ENCODE measurements around the gene VPS26C.

VPS26C gene

GRCh38 chr21:37226041-37226920 is 40.9 kb downstream of the VPS26C start:
- TF ChIP-seq GATA3 (IDR thresholded peaks at IDR 0.05; ENCODE audit: low read depth, low read length) (no peak), GATA2 (IDR thresholded peaks at IDR 0.05; ENCODE audit: low read depth, low read length) (no peak)

DNA sequence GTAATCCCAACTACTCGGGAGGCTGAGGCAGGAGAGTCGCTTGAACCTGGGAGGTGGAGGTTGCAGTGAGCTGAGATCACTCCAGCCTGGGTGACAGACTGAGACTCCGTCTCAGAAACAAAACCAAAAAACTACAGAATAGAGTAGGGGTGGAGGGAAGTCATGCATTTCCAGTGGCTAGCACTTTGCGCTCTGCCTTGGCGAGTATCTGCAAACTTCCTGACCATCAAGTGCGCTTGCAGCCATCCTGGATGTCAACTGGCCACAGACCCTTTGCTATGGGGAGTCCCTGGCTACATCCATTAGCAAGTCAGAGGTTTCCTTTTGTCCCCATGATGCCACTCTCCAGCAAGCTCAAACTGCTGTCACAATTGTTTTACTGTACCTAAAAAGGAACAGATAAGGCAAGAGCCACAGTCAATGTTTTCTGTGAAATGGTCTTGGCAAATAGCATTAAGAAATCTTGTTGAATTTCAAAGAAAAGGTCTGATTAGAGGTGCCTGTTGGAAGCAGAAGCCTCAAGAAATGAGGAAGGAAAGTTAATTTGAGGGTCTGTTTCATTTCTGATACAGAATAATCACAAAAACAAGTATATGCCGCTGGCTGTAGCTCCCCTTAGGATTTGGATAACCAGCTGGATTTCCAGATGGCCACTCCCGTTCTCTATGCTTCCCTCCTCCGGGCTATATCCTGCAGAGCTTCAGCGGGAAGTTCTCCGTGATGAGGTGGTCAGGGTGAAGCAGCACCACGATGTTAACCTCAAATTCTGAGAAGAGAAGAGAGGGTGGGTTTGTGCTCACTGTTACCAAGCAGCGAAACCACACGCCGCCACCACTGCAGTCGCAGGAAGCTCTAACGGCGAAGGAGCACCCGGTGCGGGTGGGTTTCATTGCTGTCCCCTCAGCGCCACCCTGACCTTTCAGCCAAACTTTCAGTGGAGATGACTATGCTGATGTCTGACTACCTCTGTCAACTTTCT is 42.0 kb downstream of the VPS26C start:
- TF ChIP-seq GATA3 (IDR thresholded peaks at IDR 0.05; ENCODE audit: low read depth, low read length) (no peak), GATA2 (IDR thresholded peaks at IDR 0.05; ENCODE audit: low read depth, low read length) (no peak)

- TF ChIP-seq GATA3 (IDR thresholded peaks at IDR 0.05; ENCODE audit: low read depth, low read length) (no peak), GATA2 (IDR thresholded peaks at IDR 0.05; ENCODE audit: low read depth, low read length) (no peak)
Observed at GRCh38 chr21:37223804-37224345, 43.3 kb downstream of the VPS26C start.

- TF ChIP-seq GATA3 (IDR thresholded peaks at IDR 0.05; ENCODE audit: low read depth, low read length) (no peak), GATA2 (IDR thresholded peaks at IDR 0.05; ENCODE audit: low read depth, low read length) (no peak)
Observed at GRCh38 chr21:37220981-37221664, 46.0 kb downstream of the VPS26C start.

GRCh38 chr21:37220433-37220980 is 46.6 kb downstream of the VPS26C start:
- no peak for TF ChIP-seq GATA2 (IDR thresholded peaks at IDR 0.05; ENCODE audit: low read depth, low read length)
- no peak for TF ChIP-seq GATA3 (IDR thresholded peaks at IDR 0.05; ENCODE audit: low read depth, low read length)

DNA sequence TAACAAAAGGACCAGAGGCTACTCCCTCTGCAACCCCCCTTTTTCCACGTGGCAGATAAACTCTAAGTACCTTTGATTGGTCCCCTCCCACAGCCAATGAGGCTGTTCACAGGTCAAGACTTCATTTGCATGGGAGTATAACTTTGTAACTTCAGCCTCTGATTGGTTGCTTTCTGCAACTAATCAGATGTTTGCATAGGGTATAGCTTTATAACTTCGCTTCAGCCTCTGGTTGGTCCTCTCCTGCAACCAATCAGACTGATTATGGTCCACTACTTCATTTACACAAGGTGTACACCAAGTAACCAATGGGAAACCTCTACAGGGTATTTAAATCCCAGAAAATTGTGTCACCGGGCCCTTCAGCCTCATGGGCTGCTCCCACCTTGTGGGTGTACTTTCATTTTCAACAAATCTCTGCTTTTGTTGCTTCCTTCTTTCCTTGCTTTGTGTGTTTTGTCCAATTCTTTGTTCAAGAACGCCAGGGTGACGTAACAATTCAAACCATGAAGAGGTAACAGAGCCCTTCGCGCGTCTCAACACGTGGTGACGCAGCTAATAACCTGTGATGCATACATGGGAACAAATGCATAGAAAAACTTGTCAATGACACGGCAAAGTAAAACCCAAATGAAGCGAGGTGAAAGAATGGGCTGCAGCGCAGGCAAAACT is 47.2 kb downstream of the VPS26C start:
- TF ChIP-seq GATA2 (IDR thresholded peaks at IDR 0.05; ENCODE audit: low read depth, low read length) (no peak), GATA3 (IDR thresholded peaks at IDR 0.05; ENCODE audit: low read depth, low read length) (no peak)

- TF ChIP-seq GATA2 (IDR thresholded peaks at IDR 0.05; ENCODE audit: low read depth, low read length): no peak
- no peak for TF ChIP-seq GATA3 (IDR thresholded peaks at IDR 0.05; ENCODE audit: low read depth, low read length)
Observed at GRCh38 chr21:37214952-37215351, 52.2 kb downstream of the VPS26C start.

- no peak for TF ChIP-seq GATA2 (IDR thresholded peaks at IDR 0.05; ENCODE audit: low read depth, low read length)
- no peak for TF ChIP-seq GATA3 (IDR thresholded peaks at IDR 0.05; ENCODE audit: low read depth, low read length)
Observed at GRCh38 chr21:37210799-37211198, 56.3 kb downstream of the VPS26C start.

DNA sequence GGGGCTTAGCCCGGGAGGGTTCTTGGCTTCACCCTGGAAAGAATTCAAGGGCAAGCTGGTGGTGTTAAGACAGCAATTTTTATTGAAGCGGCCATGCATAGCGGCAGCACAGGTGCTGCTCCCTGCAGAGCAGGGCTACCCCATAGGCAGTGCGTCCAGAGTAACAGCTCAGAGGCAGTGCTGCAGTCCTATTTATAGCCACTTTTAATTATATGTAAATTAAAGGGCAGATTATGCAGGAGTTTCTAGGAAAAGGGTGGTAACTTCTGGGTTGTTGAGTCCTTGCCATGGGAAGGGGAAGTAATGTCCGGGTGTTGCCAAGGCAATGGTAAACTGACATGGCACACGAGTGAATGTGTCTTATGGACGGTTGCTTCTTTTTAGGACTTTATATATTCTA is 57.0 kb downstream of the VPS26C start:
- no peak for TF ChIP-seq GATA2 (IDR thresholded peaks at IDR 0.05; ENCODE audit: low read depth, low read length)
- TF ChIP-seq GATA3 (IDR thresholded peaks at IDR 0.05; ENCODE audit: low read depth, low read length): no peak

DNA sequence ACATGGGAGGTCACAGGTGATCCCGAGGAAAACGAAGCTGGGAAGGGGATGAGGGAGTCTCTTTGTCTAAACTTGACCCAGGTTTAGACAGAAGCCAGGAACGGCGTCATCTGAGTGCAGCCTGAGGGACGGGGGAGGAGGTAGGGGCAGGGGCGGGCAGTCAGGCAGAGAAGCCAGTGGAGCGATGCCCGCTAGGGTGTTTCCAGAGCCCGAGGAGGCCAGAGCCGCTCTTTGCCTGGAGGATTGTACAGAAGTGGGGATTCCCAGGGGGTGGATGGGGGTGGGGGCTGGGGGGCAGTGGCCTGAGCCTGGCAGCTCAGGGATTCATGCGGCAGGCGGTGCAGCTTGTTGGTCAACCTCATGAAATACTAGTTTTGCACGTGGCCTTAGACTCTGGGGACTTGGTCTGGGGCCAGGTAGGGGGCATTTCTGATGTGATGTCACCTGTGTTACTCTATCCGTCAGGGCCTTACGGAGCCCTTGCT is 58.4 kb downstream of the VPS26C start:
- no peak for TF ChIP-seq GATA3 (IDR thresholded peaks at IDR 0.05; ENCODE audit: low read depth, low read length)

GRCh38 chr21:37208056-37208721 is 58.9 kb downstream of the VPS26C start:
- TF ChIP-seq GATA3 (IDR thresholded peaks at IDR 0.05; ENCODE audit: low read depth, low read length) (no peak), GATA2 (IDR thresholded peaks at IDR 0.05; ENCODE audit: low read depth, low read length) (no peak)

GRCh38 chr21:37207441-37208009 is 59.6 kb downstream of the VPS26C start:
- no peak for TF ChIP-seq GATA2 (IDR thresholded peaks at IDR 0.05; ENCODE audit: low read depth, low read length)
- TF ChIP-seq GATA3 (IDR thresholded peaks at IDR 0.05; ENCODE audit: low read depth, low read length): no peak

Measured in SH-SY5Y (cell line).